Large intestine (tissue), 3 donors: ENCODE data around the gene RASSF5. TPM values are rescaled to one million over a fixed set of nuclear protein-coding genes. Genes with fewer than 3 reads are reported as not detected.
A peak's percentile ranks its signal among the peaks of the same experiment; 100 is the strongest.

Experiments used
- DNase-seq, 2 donors: peaks; one replicate each; pipeline versions ENCODE4 v3.0.0 to v3.0.0-alpha.2; 2013
- H3K27ac ChIP-seq: one replicate; pipeline ENCODE4 v1.5.1; 2013; ENCODE audit warnings: low read length
- H3K27me3 ChIP-seq: 2 replicates; pipeline ENCODE4 v1.6.1; 2013; ENCODE audit warnings: low read length; ENCODE audit not compliant: control insufficient read depth, insufficient read depth
- H3K36me3 ChIP-seq: 2 replicates; pipeline ENCODE4 v1.6.1; 2013; ENCODE audit warnings: low read length; ENCODE audit not compliant: control insufficient read depth, insufficient read depth
- H3K4me1 ChIP-seq: one replicate; pipeline ENCODE4 v1.6.1; 2013; ENCODE audit warnings: low read length; ENCODE audit not compliant: control insufficient read depth, insufficient read depth
- H3K4me3 ChIP-seq: one replicate; pipeline ENCODE4 v1.5.1; 2013; ENCODE audit warnings: low read length
- H3K9me3 ChIP-seq: one replicate; pipeline ENCODE4 v1.6.1; 2013; ENCODE audit warnings: mild to moderate bottlenecking, low read depth, low read length, moderate library complexity; ENCODE audit not compliant: control insufficient read depth
- WGBS: methylation state at CpG from one replicate; pipeline ENCODE4 v1.1.5; 2013; ENCODE audit warnings: low lambda C conversion rate; ENCODE audit not compliant: insufficient coverage; 5-methylcytosine and 5-hydroxymethylcytosine counted together
- polyA plus RNA-seq: library from polyadenylated mRNA; unstranded; fragments of 120-200 nt; gene quantifications from one replicate; pipeline ENCODE4 v1.2.1, GENCODE V29; 2013

The RASSF5 gene
- polyA plus RNA-seq, 1 donor, result 5.7 TPM

DNA sequence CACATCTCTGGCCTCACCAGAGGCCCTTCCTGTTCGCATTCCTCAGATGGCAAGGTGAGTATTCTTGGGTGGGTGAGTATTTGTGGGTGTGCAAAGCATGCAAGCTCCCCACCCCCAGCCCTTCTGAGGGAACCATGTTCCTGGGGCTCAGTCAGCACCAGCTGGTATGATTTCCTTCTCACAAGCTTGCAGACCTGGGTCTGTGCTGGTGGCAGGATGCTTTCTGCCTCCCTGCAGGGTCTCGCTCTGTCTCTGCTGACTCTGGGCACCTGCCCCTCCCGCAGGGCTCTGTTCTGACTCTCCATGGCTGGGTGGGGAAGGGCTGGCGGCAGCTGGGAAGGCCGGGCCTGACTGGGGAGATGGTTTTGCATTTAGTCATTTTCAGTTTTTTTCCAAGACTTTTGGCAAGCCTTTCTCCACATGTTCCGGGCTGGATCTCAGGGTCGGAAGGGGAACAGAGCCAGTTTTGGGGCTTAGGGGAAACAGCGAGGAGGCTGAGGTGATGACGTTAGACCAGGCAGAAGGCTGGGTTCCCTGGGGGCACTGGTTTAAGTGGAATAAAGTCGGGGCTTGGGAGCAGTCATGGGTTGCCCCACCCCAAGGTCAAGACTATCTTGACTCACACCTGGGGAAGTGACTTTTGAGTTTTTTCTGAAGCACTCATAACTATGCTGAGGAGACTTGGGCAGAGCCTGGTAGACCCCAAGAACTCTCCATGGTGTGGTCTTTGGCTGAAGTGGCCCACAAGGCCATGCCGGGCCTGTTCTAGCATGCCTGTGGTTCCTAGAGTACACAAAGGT, 6.2 kb downstream of the RASSF5 start:
- Histone ChIP-seq H3K9me3 (no peaks in the 10 kb centered on the region), H3K27me3 (peaks cover 10% of the 10 kb centered on the region), H3K4me1 (peaks cover 3% of the 10 kb centered on the region), H3K4me3 (no peak overlapping the region), H3K36me3 (no peaks in the 10 kb centered on the region), H3K27ac (no peak overlapping the region)
- WGBS, result no CpG with 5 or more reads among the region's 11 CpGs
- peak; percentile 31 to 36 for DNase-seq

DNA sequence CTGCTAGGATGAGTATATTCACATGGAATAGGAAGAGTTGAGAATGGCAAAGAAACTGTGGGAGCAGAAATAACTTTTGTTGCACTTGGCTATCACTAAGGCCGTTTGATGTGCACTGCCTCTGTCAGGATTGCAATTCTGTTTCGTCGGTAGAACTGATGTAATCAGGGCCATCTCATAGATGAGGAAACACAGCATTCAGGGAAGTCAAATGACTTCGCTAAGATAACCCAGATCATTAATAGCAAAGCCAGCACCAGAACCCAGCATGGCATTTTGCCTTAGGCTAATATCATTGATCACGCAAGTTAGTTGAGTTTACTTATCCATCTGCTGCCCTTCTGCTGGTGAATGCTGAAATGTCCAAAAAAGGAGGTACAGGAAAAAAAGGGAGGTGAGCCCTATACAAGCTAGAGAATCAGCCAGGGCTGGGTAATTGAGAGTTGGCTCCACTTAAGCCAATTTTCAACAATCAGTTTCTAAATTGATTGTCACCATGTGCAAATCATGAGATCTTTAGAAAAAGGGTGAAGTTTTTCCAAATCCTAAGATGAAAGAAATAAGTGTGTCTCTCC, 7.6 kb downstream of the RASSF5 start:
- no peak overlapping the region for H3K27ac ChIP-seq

GRCh38 chr1:206516728-206516990, 9.3 kb downstream of the RASSF5 start:
- H3K9me3 ChIP-seq, result no peaks in the 10 kb centered on the region
- H3K4me1 ChIP-seq, result peaks cover 6% of the 10 kb centered on the region
- no peaks in the 10 kb centered on the region for H3K27me3 ChIP-seq
- H3K27ac ChIP-seq, result no peak overlapping the region
- no peak for DNase-seq
- no peaks in the 10 kb centered on the region for H3K36me3 ChIP-seq
- WGBS, result no CpG with 5 or more reads among the region's 5 CpGs
- H3K4me3 ChIP-seq, result no peak overlapping the region

More for the DNA sequence above, 7.6 kb downstream of the RASSF5 start:
- Histone ChIP-seq H3K4me1 (no peaks in the 10 kb centered on the region), H3K36me3 (no peaks in the 10 kb centered on the region), H3K4me3 (no peak overlapping the region), H3K9me3 (no peaks in the 10 kb centered on the region), H3K27me3 (peaks cover 3% of the 10 kb centered on the region)
- WGBS, result 94% methylated on average over 2 of the region's 5 CpGs
- DNase-seq, result no peak

DNA sequence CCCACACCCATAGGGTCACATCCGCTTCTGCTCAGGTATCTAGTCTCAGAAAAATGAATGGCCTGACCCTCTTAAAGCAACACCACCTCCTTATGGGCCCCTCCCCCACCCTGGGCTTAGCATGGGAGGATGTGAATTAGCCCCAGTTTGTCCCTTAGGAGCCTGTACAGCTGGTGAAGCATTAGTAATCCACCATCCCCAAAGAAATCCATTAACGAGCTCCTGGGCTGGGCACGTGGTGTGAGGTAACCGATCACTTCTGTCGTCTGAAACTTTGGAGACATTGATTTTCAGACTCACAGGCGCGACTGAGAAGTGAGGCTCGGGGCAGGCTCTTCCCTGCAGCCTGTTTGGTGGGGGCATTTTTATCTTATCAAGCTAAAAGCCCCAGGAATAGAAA, 10.5 kb downstream of the RASSF5 start:
- Histone ChIP-seq H3K27me3 (no peaks in the 10 kb centered on the region), H3K27ac (no peak overlapping the region), H3K36me3 (no peaks in the 10 kb centered on the region), H3K4me3 (no peak overlapping the region), H3K9me3 (no peaks in the 10 kb centered on the region), H3K4me1 (peaks cover 8% of the 10 kb centered on the region)
- no CpG with 5 or more reads among the region's 8 CpGs for WGBS
- no peak for DNase-seq

GRCh38 chr1:206518206-206518605, 10.9 kb downstream of the RASSF5 start:
- no peaks in the 10 kb centered on the region for H3K36me3 ChIP-seq
- no peak overlapping the region for H3K27ac ChIP-seq
- H3K4me3 ChIP-seq, result no peak overlapping the region
- H3K27me3 ChIP-seq, result no peaks in the 10 kb centered on the region
- no peaks in the 10 kb centered on the region for H3K9me3 ChIP-seq
- peaks cover 8% of the 10 kb centered on the region for H3K4me1 ChIP-seq
- WGBS, result no CpG with 5 or more reads among the region's 18 CpGs
- DNase-seq, result no peak

DNA sequence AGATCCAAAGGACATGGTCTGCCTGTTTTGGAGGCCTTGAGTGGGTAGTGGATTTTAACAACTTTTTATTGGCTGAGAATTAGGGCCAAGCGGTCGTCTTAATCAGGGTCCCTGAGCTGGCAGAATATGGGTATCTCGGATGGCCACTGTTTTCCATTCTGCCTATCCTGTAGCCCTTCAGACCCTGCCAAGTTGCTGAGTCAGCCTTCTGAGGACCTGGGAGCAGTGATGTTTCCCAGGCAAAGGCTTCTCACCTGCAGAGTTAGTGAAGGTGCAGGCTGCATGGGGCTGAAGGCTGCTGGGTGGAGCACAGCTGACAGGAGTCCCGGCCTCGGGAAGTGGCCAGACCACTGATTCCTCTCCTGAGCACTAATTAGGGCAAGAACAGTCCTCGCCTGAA, 11.4 kb downstream of the RASSF5 start:
- no peak for DNase-seq
- H3K4me1 ChIP-seq, result peaks cover 8% of the 10 kb centered on the region
- H3K4me3 ChIP-seq, result no peak overlapping the region
- no peaks in the 10 kb centered on the region for H3K36me3 ChIP-seq
- no peak overlapping the region for H3K27ac ChIP-seq
- no CpG with 5 or more reads among the region's 6 CpGs for WGBS
- H3K9me3 ChIP-seq, result no peaks in the 10 kb centered on the region
- no peaks in the 10 kb centered on the region for H3K27me3 ChIP-seq

DNA sequence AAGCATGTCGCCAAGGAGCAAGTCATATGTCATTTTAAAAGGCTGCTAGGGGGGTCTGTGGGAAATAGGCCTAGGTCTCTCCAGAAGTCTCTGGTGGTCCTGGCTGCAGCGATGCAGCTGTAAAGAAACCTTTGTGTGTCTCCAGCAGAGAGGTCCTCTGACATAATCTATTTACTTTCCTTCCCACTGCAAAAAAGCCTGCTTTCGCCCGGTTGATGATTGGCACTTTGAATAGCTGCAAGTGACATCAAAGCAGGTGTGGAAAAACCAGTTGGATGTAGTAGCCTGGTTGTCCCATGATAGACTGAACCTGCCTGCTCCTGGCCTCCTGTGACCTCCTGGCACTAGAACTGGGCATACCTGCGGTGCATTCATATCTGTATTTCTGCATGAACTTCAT, 13.8 kb downstream of the RASSF5 start:
- no CpG with 5 or more reads among the region's 5 CpGs for WGBS
- Histone ChIP-seq H3K4me3 (no peak overlapping the region), H3K9me3 (no peaks in the 10 kb centered on the region), H3K36me3 (no peaks in the 10 kb centered on the region), H3K4me1 (peaks cover 8% of the 10 kb centered on the region), H3K27me3 (no peaks in the 10 kb centered on the region), H3K27ac (no peak overlapping the region)
- peak in 1 of 2 donors; percentile 65 for DNase-seq

DNA sequence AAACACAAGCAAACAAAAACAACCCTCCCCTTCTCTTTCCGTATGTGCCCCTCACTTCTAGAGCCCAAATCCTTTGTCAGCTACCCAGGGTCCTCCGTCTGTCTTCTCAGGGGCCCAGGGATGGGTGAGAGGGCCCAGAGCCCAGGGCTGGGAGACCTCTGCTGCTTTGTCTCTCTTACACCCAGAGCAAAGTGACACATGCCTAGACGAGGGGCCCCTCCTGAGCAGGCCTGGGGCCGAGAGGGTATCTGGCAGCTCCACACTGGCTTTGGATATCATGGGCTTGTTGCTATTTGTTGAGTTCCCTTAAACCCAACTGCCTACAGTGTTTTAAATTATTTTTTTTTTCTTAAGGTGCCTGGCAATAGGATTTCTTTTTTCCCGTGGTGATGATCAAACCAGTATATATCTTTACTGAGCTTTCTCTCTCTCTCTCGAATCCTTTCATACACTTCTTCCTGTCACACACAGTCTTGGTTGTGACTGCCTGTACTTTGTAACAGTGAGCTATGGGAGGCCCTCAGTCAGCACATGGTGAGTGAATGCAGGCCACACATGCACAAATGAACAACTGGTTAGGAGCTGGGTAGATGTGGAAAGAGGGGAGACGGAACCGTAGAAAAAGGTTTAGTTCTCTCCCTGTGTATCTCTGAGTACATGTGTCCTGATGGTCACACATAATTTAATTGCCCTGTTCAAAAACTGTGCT, 14.5 kb downstream of the RASSF5 start:
- peak in 1 of 2 donors; percentile 49 for DNase-seq
- WGBS, result 30% methylated on average over 1 of the region's 8 CpGs
- Histone ChIP-seq H3K4me1 (peaks cover 8% of the 10 kb centered on the region), H3K4me3 (no peak overlapping the region), H3K9me3 (no peaks in the 10 kb centered on the region), H3K27ac (no peak overlapping the region), H3K27me3 (no peaks in the 10 kb centered on the region), H3K36me3 (no peaks in the 10 kb centered on the region)

GRCh38 chr1:206524739-206525364, 17.5 kb downstream of the RASSF5 start:
- no CpG with 5 or more reads among the region's 5 CpGs for WGBS
- Histone ChIP-seq H3K4me1 (peaks cover 8% of the 10 kb centered on the region), H3K4me3 (no peak overlapping the region), H3K36me3 (no peaks in the 10 kb centered on the region), H3K27ac (no peak overlapping the region), H3K27me3 (no peaks in the 10 kb centered on the region), H3K9me3 (no peaks in the 10 kb centered on the region)
- no peak for DNase-seq

GRCh38 chr1:206526064-206526911, 19.0 kb downstream of the RASSF5 start:
- no CpG with 5 or more reads among the region's 6 CpGs for WGBS
- H3K36me3 ChIP-seq, result no peaks in the 10 kb centered on the region
- H3K9me3 ChIP-seq, result no peaks in the 10 kb centered on the region
- DNase-seq, result no peak
- no peak overlapping the region for H3K4me3 ChIP-seq
- H3K4me1 ChIP-seq, result peaks cover 5% of the 10 kb centered on the region
- no peaks in the 10 kb centered on the region for H3K27me3 ChIP-seq
- H3K27ac ChIP-seq, result no peak overlapping the region
